Smooth muscle cell (in vitro differentiated cells): Measurements from ENCODE around the gene AVPR2. TPM values are rescaled to one million over a fixed set of nuclear protein-coding genes. Genes with fewer than 3 reads are reported as not detected.

Experiments used
- DNase-seq: peaks from one replicate; lab custom pipeline; 2025; ENCODE audit not compliant: unreplicated experiment; lab: John Stamatoyannopoulos, UW
- H2AFZ ChIP-seq: fragments of 200-600 bp; sonication (generic); 2 replicates; pipeline ENCODE4 v1.6.0; 2016; ENCODE audit warnings: antibody characterized with exemption, low read depth, mild to moderate bottlenecking
- H3F3A ChIP-seq: fragments of 200-600 bp; sonication (generic); 2 replicates; pipeline ENCODE4 v1.6.0; 2017; ENCODE audit warnings: antibody characterized with exemption, low read depth
- H3K27ac ChIP-seq: fragments of 200-600 bp; sonication (generic); 2 replicates; pipeline ENCODE4 v1.5.1; 2016; ENCODE audit warnings: low read depth, mild to moderate bottlenecking
- H3K27me3 ChIP-seq: fragments of 200-600 bp; sonication (generic); 2 replicates; pipeline ENCODE4 v1.6.1; 2016; ENCODE audit warnings: low read depth, mild to moderate bottlenecking
- H3K36me3 ChIP-seq: fragments of 200-600 bp; sonication (generic); 2 replicates; pipeline ENCODE4 v1.5.1; 2016; ENCODE audit warnings: low read depth
- H3K4me1 ChIP-seq: fragments of 200-600 bp; sonication (generic); 2 replicates; pipeline ENCODE4 v1.5.1; 2016; ENCODE audit warnings: low read depth
- H3K4me2 ChIP-seq: fragments of 200-600 bp; sonication (generic); 2 replicates; pipeline ENCODE4 v1.6.0; 2016; ENCODE audit warnings: mild to moderate bottlenecking
- H3K4me3 ChIP-seq: fragments of 200-600 bp; sonication (generic); 2 replicates; pipeline ENCODE4 v1.5.1; 2016; ENCODE audit warnings: mild to moderate bottlenecking
- H3K79me2 ChIP-seq: fragments of 200-600 bp; sonication (generic); 2 replicates; pipeline ENCODE4 v1.6.0; 2016; ENCODE audit warnings: low read depth, mild to moderate bottlenecking
- H3K9ac ChIP-seq: fragments of 200-600 bp; sonication (generic); 2 replicates; pipeline ENCODE4 v1.6.0; 2016; ENCODE audit warnings: low read depth
- H3K9me3 ChIP-seq: fragments of 200-600 bp; sonication (generic); replicated peaks from 2 replicates; pipeline ENCODE4 v1.5.1; 2016; ENCODE audit warnings: low read depth
- H4K20me1 ChIP-seq: fragments of 200-600 bp; sonication (generic); 2 replicates; pipeline ENCODE4 v1.6.0; 2016; ENCODE audit warnings: low read depth
- CTCF ChIP-seq: fragments of 200-600 bp; sonication (generic); IDR thresholded peaks from 2 replicates; pipeline ENCODE4 v1.5.1; 2017; ENCODE audit warnings: borderline replicate concordance, mild to moderate bottlenecking, antibody characterized with exemption; ENCODE audit not compliant: insufficient read depth, poor library complexity, severe bottlenecking
- WGBS: methylation state at CpG from one replicate; pipeline ENCODE4 v1.1.7; 2016; ENCODE audit warnings: low lambda C conversion rate; 5-methylcytosine and 5-hydroxymethylcytosine counted together
- polyA plus RNA-seq: library from polyadenylated mRNA; unstranded; fragments of >200 nt; fragmentation: Nextera tagmentation; extraction: Ambion mirVana; gene quantifications from 2 replicates; pipeline ENCODE4 v1.2.1, GENCODE V29; 2016
- total RNA-seq: library from RNA; depleted of rRNA; stranded (reverse); fragments of >200 nt; gene quantifications from 2 replicates; pipeline ENCODE4 v1.2.3, GENCODE V29; 2014

The AVPR2 gene
- total and polyA plus RNA-seq, 2 experiments from 2014 or later, result not detected

- no peak for TF ChIP-seq CTCF
- no peak overlapping the region for H3K4me2 ChIP-seq
- 91% methylated on average over 24 of the region's 25 CpGs for WGBS
- no peaks in the 10 kb centered on the region for H3K9me3 ChIP-seq
- DNase-seq, result no peak
- no peaks in the 10 kb centered on the region for H3K27me3 ChIP-seq
- H3K79me2 ChIP-seq, result no peaks in the 10 kb centered on the region
- H3K27ac ChIP-seq, result no peak overlapping the region
- no peak overlapping the region for H3K4me3 ChIP-seq
- no peak overlapping the region for H2AFZ ChIP-seq
- H4K20me1 ChIP-seq, result no peaks in the 10 kb centered on the region
- no peaks in the 10 kb centered on the region for H3K4me1 ChIP-seq
- no peaks in the 10 kb centered on the region for H3F3A ChIP-seq
- H3K9ac ChIP-seq, result no peak overlapping the region
- H3K36me3 ChIP-seq, result no peaks in the 10 kb centered on the region
Measured at GRCh38 chrX:153909980-153910360, 5.5 kb downstream of the AVPR2 start.

- H3K27me3 ChIP-seq, result no peaks in the 10 kb centered on the region
- WGBS, result 90% methylated on average over 18 of the region's 22 CpGs
- no peak for DNase-seq
- no peak overlapping the region for H2AFZ ChIP-seq
- H3K9me3 ChIP-seq, result no peaks in the 10 kb centered on the region
- no peak overlapping the region for H3K27ac ChIP-seq
- H3K79me2 ChIP-seq, result no peaks in the 10 kb centered on the region
- no peak overlapping the region for H3K4me2 ChIP-seq
- no peak overlapping the region for H3K9ac ChIP-seq
- no peaks in the 10 kb centered on the region for H3K36me3 ChIP-seq
- no peaks in the 10 kb centered on the region for H3K4me1 ChIP-seq
- no peaks in the 10 kb centered on the region for H3F3A ChIP-seq
- no peak overlapping the region for H3K4me3 ChIP-seq
- no peaks in the 10 kb centered on the region for H4K20me1 ChIP-seq
- no peak for TF ChIP-seq CTCF
Measured at GRCh38 chrX:153910446-153910845, 6.0 kb downstream of the AVPR2 start.

GRCh38 chrX:153911798-153912197, 7.3 kb downstream of the AVPR2 start:
- Histone ChIP-seq H3K79me2 (no peaks in the 10 kb centered on the region), H3K27me3 (no peaks in the 10 kb centered on the region), H3K4me2 (no peak overlapping the region), H3K4me1 (no peaks in the 10 kb centered on the region), H3K36me3 (no peaks in the 10 kb centered on the region), H3K4me3 (no peak overlapping the region), H3K9me3 (no peaks in the 10 kb centered on the region), H3K27ac (no peak overlapping the region), H3K9ac (no peak overlapping the region), H4K20me1 (no peaks in the 10 kb centered on the region), H3F3A (no peaks in the 10 kb centered on the region), H2AFZ (no peak overlapping the region)
- 77% methylated on average over 6 of the region's 6 CpGs for WGBS
- TF ChIP-seq CTCF, result no peak
- no peak for DNase-seq

GRCh38 chrX:153913211-153913610, 8.7 kb downstream of the AVPR2 start:
- no peak overlapping the region for H3K27ac ChIP-seq
- no peaks in the 10 kb centered on the region for H3K36me3 ChIP-seq
- no peaks in the 10 kb centered on the region for H3K9me3 ChIP-seq
- H3K4me3 ChIP-seq, result no peak overlapping the region
- no peaks in the 10 kb centered on the region for H3F3A ChIP-seq
- H3K79me2 ChIP-seq, result no peaks in the 10 kb centered on the region
- H2AFZ ChIP-seq, result no peak overlapping the region
- no peak overlapping the region for H3K9ac ChIP-seq
- no peaks in the 10 kb centered on the region for H3K4me1 ChIP-seq
- H3K4me2 ChIP-seq, result no peak overlapping the region
- no peak for DNase-seq
- no peaks in the 10 kb centered on the region for H3K27me3 ChIP-seq
- 86% methylated on average over 15 of the region's 17 CpGs for WGBS
- TF ChIP-seq CTCF, result no peak
- H4K20me1 ChIP-seq, result no peaks in the 10 kb centered on the region
